Endothelial cell of umbilical vein (primary cell): ENCODE data around the gene CLEC4M. TPM values are rescaled to one million over a fixed set of nuclear protein-coding genes. Genes with fewer than 3 reads are reported as not detected.

ENCODE experiments used
- BruUV-seq: library from RNA; stranded (reverse); fragments of 400-500 nt; replicated peaks from 2 replicates; lab custom pipeline; 2021; lab: Mats Ljungman, UMichigan
- CTCF ChIA-PET: fragments of 300-600, 350-600 bp; sonication (Branson Sonifier 250); formaldehyde crosslinking; loops from one replicate; lab custom pipeline; 2021; ENCODE audit warnings: antibody characterized with exemption, inconsistent platforms; lab: Charles Lee
- POLR2A ChIA-PET: fragments of 300-600, 350-600 bp; sonication (Branson Sonifier 250); formaldehyde crosslinking; loops from one replicate; lab custom pipeline; 2021; ENCODE audit warnings: antibody characterized with exemption, inconsistent platforms; lab: Charles Lee
- DNase-seq: peaks from one replicate; pipeline ENCODE4 v3.0.0-alpha.2; 2011; ENCODE audit warnings: low read depth, low spot score
- FAIRE-seq: peaks from 2 replicates; lab custom pipeline; 2011; peaks lifted over from hg19 to GRCh38; lab: Jason Lieb, UNC
- H2AFZ ChIP-seq: 2 replicates; pipeline ENCODE4 v1.6.0; 2012; ENCODE audit warnings: low read depth, low read length, control low read depth, inconsistent platforms
- H3K27ac ChIP-seq: 2 replicates; pipeline ENCODE4 v1.5.1; 2011; ENCODE audit warnings: low read depth, mild to moderate bottlenecking, control low read depth, low read length, moderate library complexity; ENCODE audit not compliant: insufficient read depth
- H3K27me3 ChIP-seq, 2 experiments: 2 replicates each; pipeline versions ENCODE4 v1.6.0 to v1.6.1; 2011; ENCODE audit warnings: low read length in 2 of 2, mixed read lengths in 1 of 2; ENCODE audit not compliant: control insufficient read depth in 2 of 2, insufficient read depth in 2 of 2
- H3K36me3 ChIP-seq, 2 experiments: 2 replicates in 1 of 2; 3 replicates in 1 of 2; pipeline ENCODE4 v1.5.1; 2011; ENCODE audit warnings: low read length in 2 of 2, mild to moderate bottlenecking in 1 of 2, moderate library complexity in 1 of 2; ENCODE audit not compliant: control insufficient read depth in 2 of 2, insufficient read depth in 2 of 2; ENCODE audit errors: extremely low read depth in 1 of 2
- H3K4me1 ChIP-seq: 3 replicates; pipeline ENCODE4 v1.5.1; 2011; ENCODE audit warnings: mild to moderate bottlenecking, low read length; ENCODE audit not compliant: control insufficient read depth, insufficient read depth; ENCODE audit errors: extremely low read depth
- H3K4me2 ChIP-seq: 2 replicates; pipeline ENCODE4 v1.6.1; 2011; ENCODE audit warnings: low read length, control low read depth, mixed read lengths; ENCODE audit not compliant: insufficient read depth
- H3K4me3 ChIP-seq, 3 experiments: fragments of 200-600 bp in 1 of 3; sonication (generic), shearing (Covaris generic) in 1 of 3; replicated peaks in 1 of 3; 2 replicates each; pipeline ENCODE4 v1.5.1; 2011 to 2016; ENCODE audit warnings: control low read depth in 3 of 3, low read length in 3 of 3, mild to moderate bottlenecking in 2 of 3, inconsistent platforms in 1 of 3, low read depth in 1 of 3, moderate library complexity in 1 of 3; ENCODE audit not compliant: insufficient read depth in 1 of 3
- H3K79me2 ChIP-seq: 2 replicates; pipeline ENCODE4 v1.6.0; 2012; ENCODE audit warnings: low read length, inconsistent platforms; ENCODE audit not compliant: control insufficient read depth, insufficient read depth
- H3K9ac ChIP-seq: replicated peaks from 2 replicates; pipeline ENCODE3; 2011; ENCODE audit warnings: low read length, control low read depth; ENCODE audit not compliant: insufficient read depth; ENCODE audit errors: extremely low read depth
- H3K9me1 ChIP-seq: replicated peaks from 3 replicates; pipeline ENCODE4 v1.6.0; 2011; ENCODE audit warnings: mild to moderate bottlenecking, low read length; ENCODE audit not compliant: control insufficient read depth, insufficient read depth; ENCODE audit errors: extremely low read depth
- H3K9me3 ChIP-seq: replicated peaks from 2 replicates; pipeline ENCODE4 v1.5.1; 2012; ENCODE audit warnings: low read length, inconsistent platforms; ENCODE audit not compliant: control insufficient read depth, insufficient read depth
- H4K20me1 ChIP-seq: replicated peaks from 2 replicates; pipeline ENCODE3; 2011; ENCODE audit warnings: mild to moderate bottlenecking, low read length; ENCODE audit not compliant: control insufficient read depth, insufficient read depth; ENCODE audit errors: extremely low read depth
- EZH2 ChIP-seq: IDR thresholded peaks from 2 replicates; pipeline ENCODE4 v1.6.1; 2012; ENCODE audit warnings: borderline replicate concordance, low read depth, mild to moderate bottlenecking, moderate library complexity, low read length, inconsistent platforms; ENCODE audit not compliant: severe bottlenecking
- FOS ChIP-seq: IDR thresholded peaks from 2 replicates; pipeline ENCODE4 v1.6.1; 2011; ENCODE audit warnings: mild to moderate bottlenecking, low read length, moderate library complexity, borderline replicate concordance; ENCODE audit not compliant: insufficient read depth
- GATA2 ChIP-seq: IDR thresholded peaks from 2 replicates; pipeline ENCODE4 v1.7.0; 2011; ENCODE audit warnings: low read depth, mild to moderate bottlenecking, moderate library complexity, mixed read lengths, low read length; ENCODE audit not compliant: insufficient read length, insufficient read depth
- JUN ChIP-seq: IDR thresholded peaks from 2 replicates; pipeline ENCODE4 v1.6.1; 2011; ENCODE audit warnings: borderline replicate concordance, low read depth; ENCODE audit not compliant: insufficient read length, insufficient read depth
- MAX ChIP-seq: IDR thresholded peaks from 2 replicates; pipeline ENCODE4 v1.6.1; 2011; ENCODE audit not compliant: insufficient read depth, insufficient read length
- MYC ChIP-seq: IDR thresholded peaks from one replicate; pipeline ENCODE4 v1.6.1; 2011; ENCODE audit warnings: mild to moderate bottlenecking, low read depth, low read length
- dilution Hi-C: fragments of 300-500 bp; cut with MboI; formaldehyde crosslinking; loops from one replicate; pipeline ENCODE4 v1.15.0; 2019; ENCODE audit warnings: low sequenced_read_pairs; ENCODE audit not compliant: extremely low pct_ligation_motif_present
- intact Hi-C: fragments of 100-400 bp; cut with micrococcal nuclease; formaldehyde crosslinking; loops from one replicate; pipeline ENCODE4 v1.10.0; 2022
- polyA plus RNA-seq, 4 experiments: library from polyadenylated mRNA; depleted of rRNA in 3 of 4; stranded (reverse) in 3 of 4; unstranded in 1 of 4; fragments of >200 nt; gene quantifications; 2 replicates each; pipeline versions ENCODE4 v1.2.1 to v1.2.3, GENCODE V29; 2011 to 2012; ENCODE audit warnings: missing spikeins in 1 of 4
- total RNA-seq: library from RNA; stranded (reverse); gene quantifications from 2 replicates; pipeline ENCODE4 v1.2.3, GENCODE V29; 2021

Gene CLEC4M
- total and polyA plus RNA-seq, 2 donors (not counting 3 experiments of a cell fraction or from before 2014, with no cell fraction given): 0.46 to 1.0 TPM

GRCh38 chr19:7722231-7722651 lies 40.8 kb upstream of the CLEC4M start:
- no TSS peak for BruUV-seq
- FAIRE-seq: no peak
- H3K36me3 ChIP-seq: no peaks in the 10 kb centered on the region
- H2AFZ ChIP-seq: no peak overlapping the region
- no peaks in the 10 kb centered on the region for H4K20me1 ChIP-seq
- no peaks in the 10 kb centered on the region for H3K9me1 ChIP-seq
- H3K79me2 ChIP-seq: no peaks in the 10 kb centered on the region
- no peak overlapping the region for H3K4me3 ChIP-seq
- H3K27ac ChIP-seq: no peak overlapping the region
- ChIA-PET POLR2A (no interaction called here), CTCF (interaction anchor here (0.6 to 0.7 kb wide), 2 partner anchors 41 to 66 kb away, joined by 3 to 4 read pairs; partner anchors contain the start of gene TRAPPC5)
- H3K4me1 ChIP-seq: no peaks in the 10 kb centered on the region
- no peak overlapping the region for H3K9ac ChIP-seq
- peaks cover 0 to 2% of the 10 kb centered on the region in 2 experiments for H3K27me3 ChIP-seq
- dilution Hi-C loops (no loop called here), intact Hi-C loops (no loop called here)
- no peak for TF ChIP-seq FOS
- no peak for TF ChIP-seq GATA2
- no peak for TF ChIP-seq EZH2
- TF ChIP-seq MAX: no peak
- TF ChIP-seq MYC: no peak
- H3K9me3 ChIP-seq: no peaks in the 10 kb centered on the region
- DNase-seq: no peak
- no peak overlapping the region for H3K4me2 ChIP-seq

- H3K79me2 ChIP-seq: no peaks in the 10 kb centered on the region
- no peaks in the 10 kb centered on the region for H3K36me3 ChIP-seq
- no peak for DNase-seq
- H4K20me1 ChIP-seq: no peaks in the 10 kb centered on the region
- dilution Hi-C loops: no loop called here
- H3K27ac ChIP-seq: no peak overlapping the region
- ChIA-PET CTCF (interaction anchor here (1.2 to 1.5 kb wide), 4 partner anchors 12 to 371 kb away, joined by 3 to 4 read pairs (median 3); no protein-coding TSS in a partner anchor), POLR2A (no interaction called here)
- H3K9me3 ChIP-seq: no peaks in the 10 kb centered on the region
- no peak overlapping the region for H3K4me3 ChIP-seq
- FAIRE-seq: no peak
- no peaks in the 10 kb centered on the region for H3K4me1 ChIP-seq
- no peak overlapping the region for H2AFZ ChIP-seq
- no TSS peak for BruUV-seq
- no peak overlapping the region for H3K4me2 ChIP-seq
- H3K9me1 ChIP-seq: no peaks in the 10 kb centered on the region
- intact Hi-C loops: no loop called here
- no peak for TF ChIP-seq EZH2
- no peak for TF ChIP-seq JUN
- TF ChIP-seq FOS: no peak
- peaks cover 25 to 26% of the 10 kb centered on the region in 2 experiments for H3K27me3 ChIP-seq
- no peak overlapping the region for H3K9ac ChIP-seq
These were observed 37.3 kb upstream of the CLEC4M start for GRCh38 chr19:7725791-7726190.
